ENCODE measurements around the gene RNU6-9. TPM values are rescaled to one million over a fixed set of nuclear protein-coding genes. Genes with fewer than 3 reads are reported as not detected.
"Not testable (repeated sequence)": the region's sequence is repeated elsewhere in the genome, so short reads cannot be mapped to it uniquely, and the experiment has no call there.

RNU6-9 gene
- total and polyA plus RNA-seq, 8 donors = not detected

- intact Hi-C loops (cut with DNase I) = no loop called here
- TF ChIP-seq CTCF (IDR thresholded peaks at IDR 0.05) = no peak
- H3K4me3 ChIP-seq = no peak overlapping the region
- H3K27me3 ChIP-seq = peaks cover 0 to 7% (median 0%) of the 10 kb centered on the region in 4 donors
- H3K27ac ChIP-seq = no peak overlapping the region
- ATAC-seq (no peak), FAIRE-seq (no peak), DNase-seq (no peak)
- no peaks in the 10 kb centered on the region for H3K9me3 ChIP-seq
- no peaks in the 10 kb centered on the region for H3K36me3 ChIP-seq
- 35 to 43% methylated on average over 12 of the region's 12 CpGs for WGBS, 2 donors
- peaks cover 0 to 10% (median 5%) of the 10 kb centered on the region in 3 donors for H3K4me1 ChIP-seq
Measured at GRCh38 chr19:848386-848921, 44.8 kb upstream of the RNU6-9 start.

GRCh38 chr19:849195-849594 is 44.1 kb upstream of the RNU6-9 start:
- H3K27me3 ChIP-seq; intact Hi-C loops (cut with DNase I): not testable (repeated sequence)
- WGBS, 2 donors = 75 to 87% methylated on average over 8 of the region's 8 CpGs

GRCh38 chr19:850221-850978 is 42.9 kb upstream of the RNU6-9 start:
- peaks cover 0 to 7% (median 0%) of the 10 kb centered on the region in 4 donors for H3K27me3 ChIP-seq
- H3K27ac ChIP-seq = peak overlapping the region; percentile 45 to 68 (median 60)
- DNase-seq (peak; percentile 78 to 93 (median 88)), FAIRE-seq (no peak), ATAC-seq (peak; percentile 92 to 94 (median 92))
- no peak overlapping the region for H3K4me3 ChIP-seq
- H3K36me3 ChIP-seq = no peaks in the 10 kb centered on the region
- peaks cover 0 to 5% (median 0%) of the 10 kb centered on the region in 3 donors for H3K4me1 ChIP-seq
- WGBS, 2 donors = 15 to 17% methylated on average over 27 to 28 of the region's 28 CpGs
- intact Hi-C loops (cut with DNase I) = no loop called here
- H3K9me3 ChIP-seq = no peaks in the 10 kb centered on the region
- no peak for TF ChIP-seq CTCF (IDR thresholded peaks at IDR 0.05)

More at GRCh38 chr19:849195-849594, 44.1 kb upstream of the RNU6-9 start:
- FAIRE-seq, H3K4me3 ChIP-seq, ATAC-seq, H3K27ac ChIP-seq, DNase-seq, H3K9me3 ChIP-seq, H3K36me3 ChIP-seq, H3K4me1 ChIP-seq: not testable (repeated sequence)

GRCh38 chr19:850979-851335 is 42.3 kb upstream of the RNU6-9 start:
- ATAC-seq (no peak), FAIRE-seq (no peak), DNase-seq (peak in 1 of 6 donors; percentile 58)
- intact Hi-C loops (cut with DNase I) = no loop called here
- Histone ChIP-seq H3K27ac (peak overlapping the region; percentile 45 to 68 (median 60)), H3K9me3 (no peaks in the 10 kb centered on the region), H3K36me3 (no peaks in the 10 kb centered on the region), H3K4me1 (peaks cover 0 to 5% (median 0%) of the 10 kb centered on the region in 3 donors), H3K4me3 (no peak overlapping the region), H3K27me3 (peaks cover 0 to 7% (median 0%) of the 10 kb centered on the region in 4 donors)
- WGBS, 2 donors = 34 to 50% methylated on average over 13 of the region's 13 CpGs
- no peak for TF ChIP-seq CTCF (IDR thresholded peaks at IDR 0.05)

- FAIRE-seq (no peak), DNase-seq (peak in 1 of 6 donors; percentile 72), ATAC-seq (no peak)
- Histone ChIP-seq H3K9me3 (no peaks in the 10 kb centered on the region), H3K4me3 (no peak within 1 kb of the TSS), H3K36me3 (no peaks in the 10 kb centered on the region), H3K27ac (peak within 1 kb of the TSS in 1 of 4 donors; percentile 63), H3K4me1 (peaks cover 0 to 5% (median 0%) of the 10 kb centered on the region in 3 donors), H3K27me3 (peaks cover 0 to 7% (median 0%) of the 10 kb centered on the region in 4 donors)
- intact Hi-C loops (cut with DNase I) = no loop called here
- TF ChIP-seq CTCF (IDR thresholded peaks at IDR 0.05) = no peak
- 54 to 58% methylated on average over 40 to 55 of the region's 55 CpGs for WGBS, 2 donors
Measured at GRCh38 chr19:852136-853013, 40.9 kb upstream of the RNU6-9 start, which contains the start of gene ELANE. Gene ELANE, plus strand, starts transcription at chr19:852303. Its CDS starts 26 bp downstream, at chr19:852329.

Data from pancreas (tissue), 10 donors.